ENCODE data around the gene PDE3B. TPM values are rescaled to one million over a fixed set of nuclear protein-coding genes. Genes with fewer than 3 reads are reported as not detected.

The PDE3B gene
- total and polyA plus RNA-seq, 2 of the 8 experiments (the other 6 are each of a cell fraction or from before 2014, with no cell fraction given), result 2.7 to 10.9 TPM

- H3K4me3 ChIP-seq (ENCODE audit: extremely low read depth in 1 of 4, insufficient read depth in 2 of 4, low read depth in 3 of 4, low read length in 4 of 4), result no peak overlapping the region
- no peak overlapping the region for H3K14ac ChIP-seq (ENCODE audit: insufficient read length)
- H2AK5ac ChIP-seq (ENCODE audit: low read depth, low read length), result no peak overlapping the region
- H3K9me3 ChIP-seq (ENCODE audit: insufficient read depth in 2 of 2, low read depth in 1 of 2, low read length in 1 of 2), result no peaks in the 10 kb centered on the region
- no peak overlapping the region for H4K5ac ChIP-seq (ENCODE audit: insufficient read length, low read depth, low read length)
- no peak overlapping the region for H2AFZ ChIP-seq (ENCODE audit: low read length)
- H3K4me2 ChIP-seq (ENCODE audit: insufficient read depth in 1 of 2, low read depth in 2 of 2, low read length in 2 of 2), result no peak overlapping the region
- H3K9ac ChIP-seq (replicated peaks in 1 of 4; ENCODE audit: extremely low read depth in 1 of 4, low read depth in 3 of 4, low read length in 3 of 4), result no peak overlapping the region
- H3K27ac ChIP-seq (ENCODE audit: low read depth, low read length), result no peak overlapping the region
- no peak overlapping the region for H2BK15ac ChIP-seq (ENCODE audit: low read length)
- H2BK12ac ChIP-seq (ENCODE audit: low read depth, low read length), result no peak overlapping the region
- no peak overlapping the region for H3K18ac ChIP-seq (ENCODE audit: extremely low read depth, low read length)
- no peak overlapping the region for H4K8ac ChIP-seq (ENCODE audit: extremely low read depth, insufficient read depth, low read length)
- no peaks in the 10 kb centered on the region for H3K27me3 ChIP-seq (replicated peaks in 1 of 4; ENCODE audit: control insufficient read depth in 3 of 4, extremely low read depth in 1 of 4, insufficient read depth in 3 of 4, low read length in 3 of 4)
- no peak overlapping the region for H4K91ac ChIP-seq (replicated peaks; ENCODE audit: insufficient read length, low read length)
- H2BK20ac ChIP-seq (ENCODE audit: low read length), result no peak overlapping the region
- H2BK120ac ChIP-seq (replicated peaks; ENCODE audit: low read depth, low read length), result no peak overlapping the region
- H3K4me1 ChIP-seq (replicated peaks in 1 of 4; ENCODE audit: control insufficient read depth in 3 of 4, insufficient read depth in 4 of 4, low read length in 3 of 4), result no peaks in the 10 kb centered on the region
- DNase-seq (ENCODE audit: low read depth in 1 of 2, low spot score in 2 of 2) (no peak), FAIRE-seq (no peak)
- H3K23ac ChIP-seq (ENCODE audit: insufficient read length), result no peak overlapping the region
- ChIA-PET CTCF (ENCODE audit: partially characterized antibody) (no interaction called here), POLR2A (ENCODE audit: partially characterized antibody) (no interaction called here)
- no peak overlapping the region for H3K4ac ChIP-seq (replicated peaks; ENCODE audit: insufficient read length, low read depth, low read length)
- no peaks in the 10 kb centered on the region for H4K20me1 ChIP-seq (replicated peaks in 1 of 2; ENCODE audit: control insufficient read depth in 1 of 2, insufficient read depth in 2 of 2, low read length in 2 of 2)
- H3K79me1 ChIP-seq (ENCODE audit: low read depth, low read length), result no peaks in the 10 kb centered on the region
- H3K56ac ChIP-seq (replicated peaks; ENCODE audit: insufficient read length, low read depth, low read length), result no peak overlapping the region
- H2BK5ac ChIP-seq (ENCODE audit: low read depth, low read length), result no peak overlapping the region
- no peaks in the 10 kb centered on the region for H3K23me2 ChIP-seq (ENCODE audit: low read depth, low read length)
- WGBS, 2 experiments (ENCODE audit: extremely low coverage in 1 of 2, insufficient coverage in 1 of 2, insufficient read length in 1 of 2, insufficient replicate concordance in 2 of 2, low coverage in 1 of 2, low lambda C conversion rate in 2 of 2, missing lambda C conversion rate in 1 of 2), result 86% methylated on average over 2 of the region's 2 CpGs; no CpG with 5 or more reads in 1 of the 2 experiments
- H3K79me2 ChIP-seq (ENCODE audit: control insufficient read depth in 1 of 2, insufficient read depth in 2 of 2, low read length in 2 of 2), result no peaks in the 10 kb centered on the region; a peak in 1 of 4 replicates
- no peaks in the 10 kb centered on the region for H3K36me3 ChIP-seq (ENCODE audit: control insufficient read depth in 2 of 4, insufficient read depth in 4 of 4, low read length in 3 of 4)
- TF ChIP-seq CTBP2 (IDR thresholded peaks at IDR 0.05; ENCODE audit: borderline replicate concordance, insufficient read depth, insufficient read length, low read length), result no peak
Measured at GRCh38 chr11:14677146-14677545, 33.5 kb downstream of the PDE3B start.

Data from H1 (cell line).